Effector CD4-positive, alpha-beta T cell (primary cell): ENCODE measurements around the gene PRDM5.

Source experiments
- DNase-seq: peaks from one replicate; pipeline ENCODE4 v3.0.0-alpha.2; 2020

Gene PRDM5

DNA sequence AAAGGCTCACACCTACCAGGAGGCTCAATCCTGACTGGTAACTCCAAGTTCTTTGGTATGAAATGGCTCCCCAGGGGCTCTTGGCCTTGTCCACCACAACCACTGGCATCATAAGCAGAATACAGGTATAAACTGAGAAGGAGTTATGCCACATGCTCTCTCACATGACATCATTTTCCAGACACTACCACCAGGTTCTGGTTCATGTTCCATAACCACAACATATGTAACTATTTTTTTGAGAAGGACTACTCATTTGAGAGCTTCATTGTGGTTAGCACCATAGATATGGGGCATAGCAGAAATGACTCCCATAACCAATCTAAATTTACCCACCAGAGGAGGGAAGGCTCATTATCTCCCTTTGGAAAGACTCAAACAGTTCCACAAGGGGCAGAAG is 19.6 kb downstream of the PRDM5 start:
- no peak for DNase-seq

DNA sequence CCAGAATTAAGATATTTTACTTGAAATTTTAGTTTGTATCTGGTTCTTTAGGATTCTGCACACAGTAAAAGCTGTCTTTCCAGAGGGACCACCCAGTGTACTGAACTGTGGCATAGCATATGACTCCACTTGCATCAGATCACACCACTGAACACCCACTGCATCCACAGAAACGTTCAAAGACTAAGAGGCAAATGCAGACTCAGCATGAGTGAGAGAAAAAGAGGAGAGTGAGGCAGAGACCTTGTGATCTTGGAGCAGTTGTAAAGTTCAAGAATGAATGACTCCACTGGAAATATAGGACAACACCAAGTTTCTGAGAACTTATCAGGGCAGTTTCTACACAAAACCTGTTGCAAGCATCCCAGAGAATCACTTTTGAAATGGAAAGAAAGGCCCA is 20.8 kb downstream of the PRDM5 start:
- DNase-seq, result no peak

DNA sequence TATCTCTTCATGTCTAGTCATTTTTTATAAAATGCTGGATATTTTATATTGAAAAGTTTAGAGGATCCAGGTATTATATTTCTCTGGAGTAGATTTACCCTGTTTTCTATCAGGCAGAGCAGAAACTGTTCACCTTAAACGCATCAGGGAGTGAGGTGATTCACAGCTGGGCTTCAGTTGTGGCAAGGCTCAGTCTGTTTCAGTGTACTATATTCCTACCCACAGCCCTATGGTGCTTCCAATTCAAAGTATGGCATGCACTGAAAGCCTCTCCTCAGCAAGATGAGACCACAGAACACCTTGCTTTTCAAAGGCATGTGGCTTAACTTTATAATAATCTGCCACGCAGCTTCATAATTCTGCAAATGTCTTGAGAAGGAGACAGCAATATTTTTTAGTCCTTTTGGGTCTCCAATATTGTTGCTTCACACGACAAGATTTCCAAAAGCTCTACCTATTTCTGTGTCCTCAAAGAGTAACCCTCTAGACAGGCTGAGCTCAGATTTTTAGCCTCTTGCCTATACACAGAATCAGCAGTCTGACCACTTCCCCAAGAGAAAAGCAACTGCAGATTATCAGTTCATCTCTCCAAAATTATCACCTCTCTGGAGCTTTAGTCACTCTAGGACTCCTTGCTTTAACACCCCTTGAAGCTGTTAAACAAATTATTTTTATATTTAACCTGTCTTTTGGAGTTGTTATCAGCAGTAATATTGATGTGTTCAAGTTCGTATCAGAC is 24.4 kb downstream of the PRDM5 start:
- no peak for DNase-seq

DNA sequence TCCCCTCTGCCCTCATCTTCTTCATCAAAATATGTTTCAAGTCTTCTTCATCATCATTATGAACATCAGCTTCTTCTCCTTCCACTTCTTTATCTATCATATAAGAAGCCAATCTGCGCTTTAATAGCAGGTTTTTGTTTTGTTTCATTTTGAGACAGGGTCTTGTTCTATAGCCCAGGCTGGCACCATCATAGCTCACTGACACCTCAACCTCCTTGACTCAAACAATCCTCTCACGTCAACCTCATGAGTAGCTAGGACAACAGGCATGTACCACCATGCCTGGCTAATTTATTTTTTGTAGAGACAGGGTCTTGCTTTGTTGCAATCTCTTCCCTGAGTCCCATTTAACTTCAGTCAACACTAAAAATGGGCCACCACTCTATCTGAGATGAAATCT is 27.0 kb downstream of the PRDM5 start:
- DNase-seq, result no peak

DNA sequence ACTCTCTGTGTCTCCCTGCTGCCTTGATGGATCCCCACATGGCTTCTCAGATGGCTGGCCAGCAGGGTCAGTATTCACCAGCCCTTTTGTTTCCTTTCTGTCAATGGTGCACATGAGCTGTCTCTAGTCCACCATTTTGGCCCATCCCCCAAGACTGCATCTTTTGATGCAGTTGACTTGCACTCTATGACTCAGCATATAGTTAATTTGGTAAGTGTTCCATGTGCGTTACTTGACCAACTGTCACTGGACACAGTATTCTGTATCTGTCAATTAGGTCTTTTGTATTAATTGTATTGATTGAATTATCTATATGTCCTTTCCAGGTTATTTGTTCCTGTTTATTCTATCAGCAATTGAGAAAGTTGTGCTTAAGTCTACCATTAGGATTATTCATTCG is 29.2 kb downstream of the PRDM5 start:
- DNase-seq, result no peak

DNA sequence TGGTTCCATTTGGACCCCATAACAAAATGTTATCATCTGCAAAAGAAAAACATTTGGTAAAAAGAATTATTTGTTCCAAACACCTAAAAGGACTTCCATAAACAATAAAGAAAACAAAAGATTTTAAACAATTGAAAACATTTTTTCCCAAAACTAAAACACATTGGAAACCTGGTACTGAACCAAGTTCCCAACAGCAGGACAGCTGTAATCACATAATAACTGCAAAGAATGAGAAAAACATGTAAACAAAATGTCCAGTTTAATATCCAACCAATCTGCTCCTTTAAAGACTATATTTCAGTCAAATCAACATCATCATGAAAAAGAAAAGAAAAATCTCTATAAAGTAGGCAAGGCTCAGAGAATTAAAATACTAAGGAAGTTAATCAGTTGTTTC is 36.3 kb downstream of the PRDM5 start:
- DNase-seq, result no peak

DNA sequence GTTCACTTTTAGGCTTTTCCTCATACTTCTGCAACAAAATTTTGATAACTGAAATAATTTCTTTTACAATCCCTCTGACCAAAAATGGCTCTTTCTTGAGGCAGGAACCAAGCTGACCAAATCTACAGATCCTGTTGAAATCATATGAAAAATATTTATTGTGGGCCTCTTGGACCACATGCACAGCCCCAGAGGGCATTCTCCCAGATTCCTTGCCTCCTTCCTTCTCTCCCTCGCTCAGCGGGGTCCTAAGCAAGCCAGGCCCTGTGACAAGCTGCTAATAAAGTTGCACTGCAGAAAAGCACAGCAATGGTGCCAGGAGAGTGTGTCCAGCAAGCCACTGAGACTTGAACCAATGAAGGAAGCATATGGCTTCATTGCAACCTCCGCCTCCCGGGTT is 40.7 kb downstream of the PRDM5 start:
- DNase-seq, result no peak

DNA sequence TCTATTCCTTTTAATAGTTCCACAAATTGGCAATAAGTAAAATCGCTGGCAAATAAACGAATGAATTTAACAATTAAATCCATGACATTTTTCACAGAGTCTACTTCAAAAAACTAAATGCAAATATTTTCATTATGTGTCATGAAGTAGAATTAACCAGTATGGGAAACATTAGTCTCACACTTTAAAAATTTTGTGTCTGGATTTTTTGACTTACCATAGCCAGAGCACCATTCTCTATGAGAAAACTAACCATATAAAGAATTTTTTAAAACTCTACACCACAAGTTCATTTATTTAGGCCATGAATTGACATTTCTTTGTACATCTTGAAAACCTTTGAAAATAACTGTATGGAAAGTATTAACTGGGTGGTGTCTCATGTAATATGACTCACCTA is 41.2 kb downstream of the PRDM5 start:
- DNase-seq, result no peak

DNA sequence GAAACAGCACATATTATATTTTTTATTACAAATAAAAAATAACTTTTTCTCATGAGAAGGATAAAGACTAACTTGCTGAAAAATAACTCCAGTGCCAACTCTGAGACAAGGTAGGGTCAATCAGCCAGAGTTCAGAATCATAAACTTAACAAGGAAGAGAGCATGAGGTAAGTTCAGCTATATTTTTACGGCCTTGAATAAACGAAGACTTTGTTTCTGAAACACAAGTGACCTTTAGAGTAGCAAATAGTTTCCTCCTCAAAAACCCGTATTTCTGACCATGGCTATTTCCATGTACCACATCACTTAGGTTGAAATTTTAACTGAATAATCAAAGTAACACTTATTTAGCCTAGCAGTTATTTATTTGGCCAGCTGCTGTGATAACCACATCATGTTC is 45.5 kb downstream of the PRDM5 start:
- no peak for DNase-seq

DNA sequence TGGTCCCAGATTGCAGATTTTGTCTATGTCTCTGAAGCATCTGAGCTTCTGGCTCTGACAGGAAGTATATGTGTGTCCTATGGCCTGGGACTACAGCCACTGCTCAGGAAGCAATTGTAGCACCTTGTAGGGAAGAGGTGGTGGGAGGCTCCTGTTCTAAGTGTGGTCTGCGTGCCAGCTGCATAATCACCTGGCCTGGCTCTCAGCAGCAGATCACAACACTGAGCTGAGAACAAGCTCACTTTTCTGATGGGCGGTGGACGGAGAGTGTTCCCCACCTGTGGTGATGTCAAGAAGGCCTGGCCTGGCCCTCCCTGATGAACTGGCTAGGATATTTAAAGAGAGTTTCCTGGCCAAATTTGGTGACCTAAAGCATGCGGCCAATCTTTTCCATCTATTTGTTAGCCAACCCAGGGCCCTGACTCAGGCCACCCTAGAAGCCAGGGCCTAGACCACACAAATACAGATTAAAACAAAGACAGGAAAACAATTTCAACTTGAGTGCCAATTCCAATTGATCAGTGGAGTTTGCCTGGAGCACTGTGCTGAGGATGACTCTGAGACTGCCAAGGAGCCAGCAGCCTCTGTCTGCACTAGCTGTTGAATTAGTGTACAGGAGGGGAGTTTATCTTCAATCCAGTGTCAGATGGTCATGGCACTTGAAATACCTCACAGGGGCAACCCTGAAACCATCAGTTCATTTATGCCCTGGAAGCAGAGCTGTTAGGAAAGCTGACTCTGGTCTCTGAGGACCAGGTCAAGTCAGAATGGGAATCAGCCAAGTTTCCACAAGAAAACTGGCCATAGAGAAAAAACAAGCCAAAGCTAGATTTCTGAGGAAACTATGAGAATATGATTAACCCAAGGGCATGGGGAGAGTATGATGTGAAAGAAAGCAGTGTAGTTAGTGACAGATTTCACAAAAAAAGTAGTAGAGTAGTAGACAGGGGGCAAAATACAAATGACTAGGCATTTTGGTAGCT is 47.4 kb downstream of the PRDM5 start:
- DNase-seq, result no peak

DNA sequence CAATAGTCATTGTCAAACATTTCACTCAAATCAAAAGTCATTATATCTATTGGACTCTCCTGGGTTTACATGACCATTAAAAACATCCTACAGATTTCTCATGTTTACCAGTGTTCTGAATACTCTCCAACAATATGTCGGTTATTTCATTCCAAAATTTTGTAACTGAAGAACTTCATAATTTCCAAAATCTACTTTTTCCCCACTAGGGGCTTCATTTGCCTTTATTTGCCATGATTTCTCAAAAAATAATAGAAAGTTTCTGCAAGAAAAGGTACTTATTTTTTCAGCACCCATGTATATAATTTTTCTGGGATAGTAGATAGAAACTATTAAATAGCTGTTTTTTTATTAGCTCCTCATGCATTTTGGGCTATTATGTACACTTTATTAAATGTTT is 49.0 kb downstream of the PRDM5 start:
- DNase-seq, result no peak

DNA sequence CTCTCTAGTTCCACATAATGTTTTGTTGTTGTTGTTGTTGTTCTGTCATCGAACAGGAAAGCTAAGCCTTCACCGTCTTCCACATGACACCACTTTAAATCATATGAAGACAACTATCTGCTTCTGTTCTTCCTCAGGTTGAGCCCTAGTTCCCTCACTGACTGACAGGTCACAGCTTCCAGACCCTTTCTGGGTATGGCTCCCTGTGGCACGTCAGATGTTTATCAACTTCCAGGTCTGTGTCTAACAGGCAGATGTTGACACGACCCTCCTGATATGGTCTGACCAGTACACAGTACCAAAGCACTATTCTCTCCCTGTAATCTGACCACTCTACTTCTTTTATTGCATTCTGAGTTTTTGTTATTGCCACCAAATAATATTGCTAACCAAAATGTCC is 51.4 kb downstream of the PRDM5 start:
- DNase-seq, result no peak

DNA sequence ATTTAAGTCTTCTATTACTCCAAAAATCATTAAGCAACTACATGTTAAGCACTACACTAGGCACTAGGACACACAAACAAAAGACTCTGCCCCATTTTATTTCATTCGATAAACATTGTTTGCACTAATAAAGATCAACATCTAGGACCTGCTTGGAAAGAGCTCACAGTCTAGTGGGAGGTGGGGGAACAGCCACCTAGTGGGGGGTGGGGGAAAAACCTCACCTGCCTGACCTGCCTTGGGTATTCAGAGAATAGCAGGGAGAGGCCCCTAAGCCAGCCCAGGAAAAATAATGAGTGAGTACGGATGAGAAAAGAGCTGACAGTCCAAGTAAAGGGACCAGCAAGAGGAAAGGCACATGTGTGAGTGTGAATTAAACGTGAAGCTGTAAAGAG is 52.2 kb downstream of the PRDM5 start:
- DNase-seq, result no peak

DNA sequence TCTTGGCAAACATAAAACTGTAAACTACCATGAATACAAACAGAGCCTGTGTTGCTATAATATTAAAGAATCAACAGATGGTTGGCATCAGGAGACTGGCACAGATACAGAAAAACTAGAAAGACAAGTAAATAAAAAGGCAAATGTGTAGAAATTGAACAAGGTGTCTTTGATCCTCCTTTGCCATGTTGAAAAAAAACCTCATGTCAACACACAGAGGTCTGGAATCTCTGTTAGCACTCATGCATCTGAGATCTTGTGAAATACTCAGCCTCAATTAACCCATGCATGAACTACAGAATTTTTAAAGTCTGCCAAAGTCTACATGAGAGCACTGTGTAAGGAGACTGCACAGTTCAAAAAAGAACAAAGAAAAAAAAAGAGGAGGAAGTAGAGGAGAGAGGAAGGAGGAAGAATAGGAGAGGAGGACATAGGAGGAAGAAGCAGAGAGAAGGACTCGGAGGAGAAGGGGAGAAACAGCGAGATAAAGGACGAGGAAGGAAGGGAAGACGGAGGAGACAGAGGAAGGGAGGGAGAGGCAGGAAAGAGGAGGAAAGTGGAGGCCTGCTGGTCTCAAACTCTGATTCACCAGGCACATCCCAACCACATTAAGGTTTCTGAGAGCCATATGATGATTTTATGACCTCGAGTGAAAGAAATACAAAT is 52.8 kb downstream of the PRDM5 start:
- no peak for DNase-seq

DNA sequence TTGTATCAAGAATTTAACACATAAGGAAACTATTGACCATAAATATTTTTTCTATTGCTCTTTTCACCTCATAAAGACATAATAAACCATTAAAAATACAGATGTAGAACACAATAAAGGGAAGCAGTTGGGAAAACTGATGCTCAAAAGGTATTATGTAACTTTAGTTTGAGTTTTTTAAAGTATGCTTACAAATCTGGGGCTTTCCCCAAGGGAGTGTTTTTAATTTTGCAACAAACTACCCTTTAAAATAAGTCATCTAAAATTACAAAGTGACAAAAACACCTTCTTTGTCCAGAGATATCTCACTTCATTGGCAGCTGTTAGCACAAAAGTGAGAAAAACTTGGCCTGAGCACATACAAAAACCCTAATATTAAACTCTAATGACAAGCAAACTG is 55.0 kb downstream of the PRDM5 start:
- no peak for DNase-seq

DNA sequence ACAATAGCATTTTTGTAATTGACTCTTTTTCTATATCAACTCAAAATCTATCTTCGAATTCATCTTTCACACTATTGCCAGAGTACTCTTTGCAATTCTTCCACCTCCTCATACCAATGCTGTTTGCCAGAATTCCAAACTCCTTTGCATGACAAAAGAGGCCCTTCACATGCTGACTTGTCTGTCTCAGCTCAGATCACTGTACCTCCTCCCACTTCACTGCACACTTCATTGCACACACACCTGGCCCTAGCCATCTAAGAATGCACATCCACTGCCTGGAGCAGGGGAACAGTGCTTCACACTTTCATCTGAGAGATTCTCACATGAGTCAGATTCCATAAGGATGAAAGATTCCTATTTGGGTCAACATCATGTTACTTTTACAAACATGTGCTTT is 56.5 kb downstream of the PRDM5 start:
- DNase-seq, result no peak

DNA sequence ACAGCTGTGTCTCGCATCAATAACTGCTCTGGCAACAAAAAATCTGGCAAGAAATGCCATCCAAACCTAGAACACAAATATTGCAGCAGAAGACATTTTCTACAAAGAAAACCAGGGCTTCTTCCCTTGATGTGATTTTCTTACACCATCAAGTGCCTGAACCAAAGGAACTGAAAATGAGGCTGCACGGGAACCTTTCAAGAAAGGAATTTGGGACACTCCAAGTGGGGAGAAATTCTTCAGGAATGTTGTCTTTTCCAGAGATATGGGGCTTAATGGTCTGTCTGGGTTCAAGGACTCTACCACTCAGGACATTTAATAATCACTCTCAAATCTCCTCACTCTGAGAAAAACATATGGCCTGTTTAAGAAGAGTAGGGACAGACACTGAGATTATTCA is 57.6 kb downstream of the PRDM5 start:
- DNase-seq, result no peak

DNA sequence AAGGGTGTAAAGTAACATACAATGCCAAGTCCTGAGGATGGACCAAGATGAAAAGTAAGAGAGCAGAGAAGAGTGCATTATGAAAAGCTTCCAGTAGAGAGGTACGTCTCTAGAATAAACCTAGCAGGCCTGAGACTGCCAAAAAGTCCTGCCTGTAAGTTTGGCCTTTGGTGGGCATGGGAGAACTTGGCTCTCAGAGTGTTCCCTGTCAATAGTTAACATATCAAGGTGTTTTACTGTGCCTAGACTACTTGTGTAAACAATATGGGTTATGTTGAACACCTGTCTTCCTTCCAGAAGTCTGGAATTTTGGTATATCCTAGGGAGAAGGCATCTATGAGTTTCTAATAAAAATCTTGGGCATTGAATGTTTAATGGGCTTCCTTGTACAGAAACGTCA is 60.1 kb downstream of the PRDM5 start:
- DNase-seq, result no peak

DNA sequence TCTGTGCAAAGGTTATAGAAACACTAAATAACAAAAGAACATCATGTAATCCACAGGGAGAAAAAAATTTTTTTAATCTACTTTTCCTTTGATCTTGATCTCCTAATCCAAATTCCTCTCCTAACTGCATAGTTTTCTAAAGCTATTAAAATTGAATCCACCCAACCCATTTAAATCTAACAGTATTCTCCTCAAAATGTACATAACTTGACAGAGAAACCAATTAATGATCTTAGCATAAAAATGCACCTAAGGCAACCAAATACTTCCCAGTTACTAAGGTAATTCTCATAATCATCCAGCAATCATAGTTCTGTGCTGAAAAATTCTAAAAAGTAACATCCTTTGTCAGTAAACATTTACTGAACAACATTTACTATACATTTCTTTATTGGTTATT is 60.7 kb downstream of the PRDM5 start:
- DNase-seq, result no peak

DNA sequence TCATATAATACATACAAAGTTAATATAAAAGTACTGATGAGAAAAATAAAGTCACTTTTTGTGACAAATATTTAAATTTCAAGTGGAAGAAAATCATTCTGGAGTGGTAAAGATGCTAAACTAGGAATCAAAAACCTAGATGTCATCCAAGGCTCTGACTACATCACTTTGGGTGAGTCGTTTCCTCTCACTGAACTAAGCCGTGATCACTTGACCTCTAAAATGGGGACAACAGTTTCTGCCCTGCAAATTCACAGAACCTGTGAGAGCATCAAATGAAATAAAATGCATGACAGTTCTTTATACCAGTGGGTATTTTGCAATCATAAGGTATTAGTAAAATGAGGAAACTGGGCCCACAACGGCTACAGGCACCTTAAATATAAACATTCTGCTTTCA is 63.8 kb downstream of the PRDM5 start:
- no peak for DNase-seq

DNA sequence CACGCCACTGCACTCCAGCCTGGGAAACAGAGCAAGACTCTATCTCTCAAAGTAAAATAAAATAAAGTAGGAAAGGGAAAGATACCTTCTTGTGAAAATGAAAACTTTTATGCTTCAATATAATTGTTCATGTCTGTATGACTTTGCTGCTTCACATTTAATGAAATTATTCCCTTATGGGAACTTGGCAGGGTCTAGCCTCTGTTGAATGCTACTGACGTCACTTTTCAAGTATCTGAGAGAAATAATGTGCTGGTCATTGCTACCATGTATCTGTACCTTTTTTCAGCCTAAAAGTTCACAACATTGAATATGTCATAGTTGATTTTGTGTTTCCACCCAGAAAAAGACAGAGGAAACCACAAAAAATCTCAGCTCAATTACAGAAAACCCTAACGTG is 65.2 kb downstream of the PRDM5 start:
- no peak for DNase-seq

DNA sequence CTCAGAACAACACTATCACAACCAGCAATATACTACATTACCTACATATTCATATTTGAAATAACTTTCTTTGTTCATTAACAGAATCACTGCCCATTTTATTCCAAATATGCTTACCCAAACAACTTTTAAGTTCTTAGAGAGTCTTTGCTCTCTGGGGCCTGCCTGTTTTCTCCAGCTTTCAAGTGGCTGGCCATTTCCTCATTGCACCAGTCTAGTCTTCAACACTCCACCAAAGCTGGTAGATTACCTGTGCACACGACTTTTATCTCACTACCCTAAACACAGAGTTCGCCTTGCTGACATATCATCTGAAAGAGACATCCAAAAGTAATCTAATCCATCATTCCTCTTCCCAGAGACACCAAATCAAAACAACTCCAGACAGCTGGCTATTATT is 66.2 kb downstream of the PRDM5 start:
- no peak for DNase-seq

DNA sequence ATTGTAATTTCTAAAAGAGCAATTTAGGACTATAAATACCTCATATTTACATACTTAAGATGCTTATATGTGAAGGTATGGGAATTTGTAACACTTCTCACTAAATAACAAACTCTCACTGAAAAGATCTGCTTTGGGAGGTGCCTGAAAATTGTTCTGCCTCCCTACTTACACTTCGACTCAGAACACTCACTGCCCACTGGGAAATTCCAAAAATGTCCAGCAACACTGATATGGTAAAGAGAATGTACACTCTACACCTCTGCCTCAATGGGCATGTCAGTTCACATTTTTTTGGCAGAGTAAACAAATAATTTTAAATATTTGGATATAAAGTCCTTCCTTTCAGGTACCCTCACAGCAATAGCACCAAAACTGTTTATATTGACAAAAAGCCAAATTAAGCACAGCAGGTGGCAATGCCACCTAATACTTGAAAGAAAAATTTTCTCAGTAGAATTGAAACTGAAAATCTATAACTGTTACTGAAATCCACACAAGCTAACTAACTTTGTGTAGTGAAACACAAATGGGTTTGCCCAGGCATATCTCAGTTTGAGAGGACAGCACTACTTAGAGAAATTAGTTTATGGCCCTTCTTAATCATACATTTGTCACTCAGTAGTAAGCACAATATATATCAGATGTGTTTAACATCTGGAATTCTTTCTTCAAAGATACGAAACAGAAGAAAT is 67.1 kb downstream of the PRDM5 start:
- DNase-seq, result no peak
